ENCODE data around the gene CCDC69.

DNA sequence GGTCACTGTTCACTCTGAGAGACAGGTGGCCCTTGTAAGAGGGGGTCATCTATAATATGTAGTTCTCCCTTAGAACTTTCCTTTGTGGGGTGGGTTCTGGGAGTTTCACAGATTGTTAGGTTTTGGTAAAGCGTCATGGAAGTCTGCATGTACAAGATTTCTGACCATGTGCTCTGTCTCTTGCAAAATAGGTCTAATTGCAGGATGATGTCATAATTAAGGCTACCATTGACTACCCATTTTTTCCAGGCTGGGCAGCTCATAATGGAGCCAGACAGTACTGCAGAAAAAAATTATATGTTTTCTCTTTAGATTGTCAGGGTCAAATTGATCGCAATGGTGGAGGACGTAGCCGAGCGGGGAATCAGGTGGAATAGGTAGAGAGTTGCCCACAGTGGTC lies 25.4 kb upstream of the CCDC69 start:
- no peak for TF ChIP-seq EZH2phosphoT487 (conservative IDR thresholded peaks at IDR 0.05; ENCODE audit: low read length)
- TF ChIP-seq, protein P1, sequence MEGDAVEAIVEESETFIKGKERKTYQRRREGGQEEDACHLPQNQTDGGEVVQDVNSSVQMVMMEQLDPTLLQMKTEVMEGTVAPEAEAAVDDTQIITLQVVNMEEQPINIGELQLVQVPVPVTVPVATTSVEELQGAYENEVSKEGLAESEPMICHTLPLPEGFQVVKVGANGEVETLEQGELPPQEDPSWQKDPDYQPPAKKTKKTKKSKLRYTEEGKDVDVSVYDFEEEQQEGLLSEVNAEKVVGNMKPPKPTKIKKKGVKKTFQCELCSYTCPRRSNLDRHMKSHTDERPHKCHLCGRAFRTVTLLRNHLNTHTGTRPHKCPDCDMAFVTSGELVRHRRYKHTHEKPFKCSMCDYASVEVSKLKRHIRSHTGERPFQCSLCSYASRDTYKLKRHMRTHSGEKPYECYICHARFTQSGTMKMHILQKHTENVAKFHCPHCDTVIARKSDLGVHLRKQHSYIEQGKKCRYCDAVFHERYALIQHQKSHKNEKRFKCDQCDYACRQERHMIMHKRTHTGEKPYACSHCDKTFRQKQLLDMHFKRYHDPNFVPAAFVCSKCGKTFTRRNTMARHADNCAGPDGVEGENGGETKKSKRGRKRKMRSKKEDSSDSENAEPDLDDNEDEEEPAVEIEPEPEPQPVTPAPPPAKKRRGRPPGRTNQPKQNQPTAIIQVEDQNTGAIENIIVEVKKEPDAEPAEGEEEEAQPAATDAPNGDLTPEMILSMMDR (IDR thresholded peaks at IDR 0.05; ENCODE audit: insufficient read depth, low read length, poor library complexity, severe bottlenecking): no peak
